Endometrial microvascular endothelial cells (primary cell): ENCODE measurements around the gene PLCL2. TPM values are rescaled to one million over a fixed set of nuclear protein-coding genes. Genes with fewer than 3 reads are reported as not detected.

ENCODE experiments used
- in situ Hi-C: cut with HindIII; loops from 2 replicates; pipeline ENCODE4 v1.10.0; 2017; ENCODE audit warnings: low sequenced_read_pairs, low pct_unique_long_range_greater_than_20kb; ENCODE audit errors: inconsistent ontology term
- total RNA-seq: library from RNA; depleted of rRNA; stranded (reverse); fragments of >200 nt; gene quantifications from one replicate; pipeline ENCODE4 v1.2.3, GENCODE V29; 2015; ENCODE audit errors: inconsistent ontology term

The PLCL2 gene
- total RNA-seq, 1 donor from 2014 or later = 7.3 TPM

- in situ Hi-C loops = no loop called here
Measured at GRCh38 chr3:16992198-16992597, 107.4 kb downstream of the PLCL2 start.

DNA sequence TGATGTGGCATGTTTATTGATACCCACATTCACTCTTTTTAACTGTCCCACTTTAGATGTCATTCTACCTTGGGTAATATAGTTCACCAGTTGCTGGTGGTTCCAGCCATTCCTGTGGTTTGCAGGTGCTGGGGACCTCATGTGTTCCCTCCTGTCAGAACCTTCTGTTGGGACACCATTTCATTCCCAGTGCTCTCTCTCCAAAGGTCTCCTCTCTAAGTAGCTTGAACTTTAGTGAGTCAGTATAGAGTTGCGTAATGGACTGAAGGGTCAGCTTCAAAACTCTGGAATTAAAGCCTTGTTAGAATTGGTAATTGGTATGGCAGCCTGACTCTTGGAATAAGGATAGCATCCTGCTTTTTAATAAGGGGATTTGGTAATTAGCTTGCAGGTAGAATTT, 108.5 kb downstream of the PLCL2 start:
- in situ Hi-C loops = no loop called here

DNA sequence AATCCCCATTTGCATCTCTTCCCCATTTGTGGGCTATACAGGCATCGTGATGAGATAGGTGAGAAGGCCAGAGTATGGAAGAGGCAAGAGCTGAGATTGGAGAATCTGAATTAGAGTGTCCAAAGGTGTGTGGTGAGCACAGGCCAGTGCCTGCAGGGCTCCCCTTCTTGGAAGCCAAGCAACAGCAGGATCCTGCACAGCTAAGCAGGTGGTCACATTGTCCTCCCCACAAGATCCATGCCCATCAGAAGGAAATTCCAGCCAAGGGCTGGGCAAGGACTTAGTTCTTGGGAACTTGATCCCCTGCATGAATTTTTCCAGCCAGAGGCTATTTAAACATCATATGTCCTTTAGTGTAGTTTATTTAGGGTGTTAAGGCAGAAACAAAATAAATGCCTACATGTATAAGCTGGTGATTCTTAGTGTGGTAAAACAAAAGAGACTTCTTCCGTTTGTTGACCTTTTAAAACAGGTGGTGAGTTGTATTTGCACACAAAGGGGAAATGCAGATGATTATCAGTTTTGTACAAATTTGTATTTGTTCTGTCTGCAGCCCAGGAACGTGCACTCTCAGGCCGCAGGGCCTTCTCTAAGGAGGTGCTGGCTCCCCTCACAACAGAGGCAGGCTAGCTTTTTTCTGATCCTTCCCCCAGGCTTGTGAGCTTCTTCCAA, 110.2 kb downstream of the PLCL2 start:
- in situ Hi-C loops = no loop called here

GRCh38 chr3:16995601-16996000, 110.8 kb downstream of the PLCL2 start:
- in situ Hi-C loops = no loop called here

DNA sequence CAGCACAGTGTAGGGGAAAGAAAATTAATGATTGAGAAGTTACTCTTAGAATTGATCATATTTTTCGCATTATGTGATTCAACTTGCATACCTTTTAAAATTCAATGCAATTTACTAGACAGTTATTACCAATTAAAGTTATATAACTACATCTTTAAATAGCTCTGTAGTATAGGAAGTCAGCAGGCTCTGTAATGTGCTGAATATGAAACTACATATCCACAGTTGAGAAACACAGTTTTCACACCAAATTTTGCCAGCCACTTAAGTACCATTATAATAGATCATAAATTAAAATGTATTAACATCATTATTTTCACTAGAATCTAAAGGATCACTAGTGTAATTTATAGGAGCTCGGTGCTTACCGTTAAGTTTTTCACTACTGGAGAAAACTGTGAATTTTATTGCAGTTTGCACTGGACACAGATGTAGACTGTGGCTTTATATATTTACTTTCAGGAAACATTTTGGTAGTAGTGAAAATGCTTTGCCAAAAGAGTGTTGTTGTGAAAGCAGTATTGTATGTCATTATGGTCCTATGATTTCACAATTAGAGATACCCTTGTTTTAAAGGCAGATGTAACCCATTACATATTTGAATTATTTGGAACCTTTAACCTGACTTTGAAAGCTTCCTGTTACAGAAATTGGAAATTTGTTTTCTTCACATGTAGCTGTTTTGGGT, 113.6 kb downstream of the PLCL2 start:
- in situ Hi-C loops = no loop called here

DNA sequence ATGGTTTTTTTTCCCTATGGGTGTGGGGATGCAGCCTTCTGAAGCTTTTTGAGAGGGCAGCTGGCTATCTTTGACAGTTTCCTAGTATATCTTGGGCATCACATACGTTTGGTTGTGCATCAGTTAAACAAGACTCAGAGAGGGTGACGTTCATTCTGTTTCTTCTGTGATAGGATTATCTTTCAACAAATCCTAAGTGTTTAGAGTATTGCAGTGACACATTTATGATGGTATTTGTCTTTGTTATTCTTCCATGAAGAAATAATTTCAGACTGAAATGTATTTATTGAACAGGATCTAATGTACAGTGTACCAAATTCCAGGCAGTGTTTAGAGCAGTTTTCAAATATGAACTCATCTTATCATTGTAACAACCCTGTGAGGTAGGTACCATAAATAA, 114.4 kb downstream of the PLCL2 start:
- in situ Hi-C loops = no loop called here

- in situ Hi-C loops = no loop called here
Measured at GRCh38 chr3:16999871-17000270, 115.1 kb downstream of the PLCL2 start.

DNA sequence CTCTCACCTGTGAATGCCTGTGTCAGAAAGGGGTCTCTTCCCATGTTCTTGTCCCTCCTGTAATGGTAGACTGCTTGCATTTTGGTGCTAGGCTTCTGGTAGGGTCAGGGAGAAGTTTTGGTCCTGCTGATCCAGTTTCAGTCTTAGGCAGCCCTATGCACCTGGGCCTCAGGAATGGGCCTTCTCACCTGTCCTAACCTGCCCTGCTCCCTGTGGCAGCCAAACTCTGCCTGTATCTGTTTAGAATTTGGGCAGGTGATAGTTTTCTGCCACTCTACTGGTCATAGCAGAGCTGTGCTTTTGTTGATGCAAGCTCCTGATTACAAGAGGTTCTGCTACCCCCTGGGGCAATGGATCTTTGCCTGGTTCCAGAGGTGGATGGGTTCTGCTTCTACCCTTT, 118.7 kb downstream of the PLCL2 start:
- in situ Hi-C loops = no loop called here

DNA sequence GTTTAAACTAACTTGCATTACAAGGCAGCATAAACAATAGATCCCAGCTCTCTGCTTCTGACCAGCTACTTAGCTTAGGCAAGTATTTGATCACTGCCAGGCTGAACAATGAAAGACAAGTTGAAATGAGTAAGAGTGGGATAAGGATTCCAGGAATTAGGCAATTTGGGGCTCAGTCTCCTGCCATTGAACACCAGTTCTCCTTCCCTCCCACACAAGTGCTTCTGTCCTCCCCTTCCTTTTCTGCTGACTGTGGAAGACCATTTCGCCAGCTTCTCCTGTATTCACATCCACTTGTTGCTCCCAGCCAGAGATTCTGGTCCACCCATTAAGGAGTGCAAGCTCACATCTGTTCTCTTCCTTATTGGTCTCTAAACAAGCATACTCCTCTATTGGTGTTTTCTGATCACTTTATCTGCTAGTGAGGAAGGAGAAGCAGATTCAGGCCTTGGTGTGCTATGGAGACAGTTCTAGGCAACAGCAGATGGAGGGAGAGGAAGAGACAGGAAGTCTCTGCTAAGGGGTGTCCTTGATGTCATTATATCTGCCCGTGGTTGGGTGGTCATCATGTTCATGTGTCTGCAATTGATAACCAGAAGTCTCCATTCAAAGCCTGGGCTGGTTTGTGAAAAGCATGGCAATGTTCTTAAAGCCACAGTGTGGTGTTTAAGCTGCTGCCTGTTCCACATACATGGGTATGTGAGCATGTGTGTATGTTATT, 121.5 kb downstream of the PLCL2 start:
- in situ Hi-C loops = no loop called here

DNA sequence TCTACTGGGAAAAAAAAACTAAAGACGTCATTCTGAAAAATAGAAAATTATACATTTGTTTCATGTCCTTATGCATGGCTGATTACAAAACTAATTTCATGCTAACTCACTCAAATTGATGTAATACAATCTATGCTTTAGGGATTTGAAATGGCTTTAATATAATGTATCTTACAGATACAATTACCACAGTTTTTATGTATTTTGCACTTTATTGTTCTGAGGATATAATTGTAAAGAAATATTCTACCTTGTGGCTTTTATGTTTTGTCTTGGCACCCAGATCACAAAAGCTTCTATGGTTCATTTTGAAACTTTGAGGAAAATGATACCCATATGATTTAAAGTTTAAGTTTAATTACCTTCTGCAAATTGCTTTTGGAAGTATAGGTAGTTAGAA, 122.5 kb downstream of the PLCL2 start:
- in situ Hi-C loops = no loop called here

GRCh38 chr3:17009826-17010225, 125.1 kb downstream of the PLCL2 start:
- in situ Hi-C loops = no loop called here

DNA sequence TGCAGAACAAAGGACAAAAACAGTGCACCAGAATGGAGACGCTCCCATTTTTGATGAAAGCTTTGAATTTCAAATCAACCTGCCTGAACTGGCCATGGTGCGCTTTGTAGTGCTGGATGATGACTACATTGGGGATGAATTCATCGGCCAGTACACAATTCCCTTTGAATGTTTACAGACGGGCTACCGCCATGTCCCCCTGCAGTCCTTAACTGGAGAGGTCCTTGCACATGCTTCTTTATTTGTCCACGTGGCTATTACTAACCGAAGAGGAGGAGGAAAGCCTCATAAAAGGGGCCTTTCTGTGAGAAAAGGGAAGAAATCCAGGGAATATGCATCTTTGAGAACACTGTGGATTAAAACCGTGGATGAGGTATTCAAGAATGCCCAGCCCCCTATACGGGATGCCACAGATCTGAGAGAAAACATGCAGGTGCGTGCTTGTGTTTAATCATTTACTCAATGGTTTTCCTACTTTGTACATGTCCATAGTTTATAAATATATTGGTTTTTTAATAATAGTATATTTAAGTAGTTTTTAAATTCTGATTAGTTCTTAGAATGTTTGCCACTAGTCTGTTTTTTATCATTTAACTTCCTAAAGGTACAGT, 127.1 kb downstream of the PLCL2 start:
- in situ Hi-C loops = no loop called here

GRCh38 chr3:17013050-17013449, 128.3 kb downstream of the PLCL2 start:
- in situ Hi-C loops = no loop called here

DNA sequence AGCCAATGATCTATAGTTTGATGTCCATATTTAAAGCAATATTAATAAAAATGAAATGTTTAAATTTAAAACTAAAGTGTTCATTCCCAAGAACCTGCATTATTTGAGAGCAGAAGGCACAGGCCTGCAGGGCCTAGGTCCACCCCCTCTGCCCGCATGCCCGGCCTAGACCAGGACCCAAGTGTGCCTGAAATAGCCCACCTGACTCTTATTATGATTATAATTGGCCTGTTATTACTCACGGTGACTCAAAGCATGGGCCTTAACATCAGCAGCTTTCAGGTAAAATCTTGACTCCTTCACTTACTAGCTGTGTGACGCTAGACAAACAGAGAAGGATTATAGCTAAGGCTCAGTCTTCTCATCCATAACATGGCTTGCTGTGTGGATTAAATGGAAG, 128.8 kb downstream of the PLCL2 start:
- in situ Hi-C loops = no loop called here

- in situ Hi-C loops = no loop called here
Measured at GRCh38 chr3:17014284-17014683, 129.5 kb downstream of the PLCL2 start.

DNA sequence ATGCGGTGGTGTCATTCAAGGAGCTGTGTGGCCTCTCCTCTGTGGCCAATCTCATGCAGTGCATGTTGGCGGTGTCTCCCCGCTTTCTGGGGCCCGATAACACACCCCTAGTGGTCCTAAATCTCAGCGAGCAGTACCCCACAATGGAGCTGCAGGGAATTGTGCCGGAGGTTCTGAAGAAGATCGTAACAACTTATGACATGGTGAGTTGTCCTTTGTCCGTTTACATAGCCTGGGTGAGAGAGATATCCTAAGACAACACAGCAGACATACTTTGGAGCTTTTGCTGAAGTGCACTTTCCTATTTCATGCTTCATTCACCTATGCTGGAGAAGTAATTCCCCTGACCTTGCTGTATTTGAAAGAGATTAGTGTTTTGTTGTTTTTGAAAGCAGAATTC, 130.0 kb downstream of the PLCL2 start:
- in situ Hi-C loops = no loop called here

- in situ Hi-C loops = no loop called here
Measured at GRCh38 chr3:17021614-17022013, 136.9 kb downstream of the PLCL2 start.

DNA sequence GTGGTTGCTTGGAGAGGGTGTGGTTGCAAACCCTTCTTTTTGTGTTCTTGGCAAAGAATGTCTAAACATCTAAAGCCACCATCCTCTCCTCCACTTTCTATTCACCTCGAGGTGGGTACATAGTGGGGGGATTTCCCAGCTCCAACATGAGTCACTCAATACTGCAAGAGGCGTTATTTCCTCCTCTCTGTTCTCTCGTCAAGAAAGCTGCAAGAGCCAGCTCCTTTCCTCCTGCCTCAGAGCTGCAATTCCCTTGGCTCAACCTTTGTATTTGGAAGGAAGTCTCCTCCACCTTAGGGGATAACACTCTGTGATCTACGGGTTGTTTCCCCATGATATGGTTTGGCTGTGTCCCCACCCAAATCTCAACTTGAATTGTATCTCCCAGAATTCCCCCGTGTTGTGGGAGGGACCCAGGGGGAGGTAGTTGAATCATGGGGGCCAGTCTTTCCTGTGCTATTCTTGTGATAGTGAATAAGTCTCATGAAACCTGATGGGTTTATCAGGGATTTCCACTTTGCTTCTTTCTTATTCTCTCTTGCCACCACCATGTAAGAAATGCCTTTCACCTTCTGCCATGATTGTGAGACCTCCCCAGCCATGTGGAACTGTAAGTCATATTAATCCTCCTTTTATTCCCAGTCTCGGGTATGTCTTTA, 138.4 kb downstream of the PLCL2 start:
- in situ Hi-C loops = no loop called here

DNA sequence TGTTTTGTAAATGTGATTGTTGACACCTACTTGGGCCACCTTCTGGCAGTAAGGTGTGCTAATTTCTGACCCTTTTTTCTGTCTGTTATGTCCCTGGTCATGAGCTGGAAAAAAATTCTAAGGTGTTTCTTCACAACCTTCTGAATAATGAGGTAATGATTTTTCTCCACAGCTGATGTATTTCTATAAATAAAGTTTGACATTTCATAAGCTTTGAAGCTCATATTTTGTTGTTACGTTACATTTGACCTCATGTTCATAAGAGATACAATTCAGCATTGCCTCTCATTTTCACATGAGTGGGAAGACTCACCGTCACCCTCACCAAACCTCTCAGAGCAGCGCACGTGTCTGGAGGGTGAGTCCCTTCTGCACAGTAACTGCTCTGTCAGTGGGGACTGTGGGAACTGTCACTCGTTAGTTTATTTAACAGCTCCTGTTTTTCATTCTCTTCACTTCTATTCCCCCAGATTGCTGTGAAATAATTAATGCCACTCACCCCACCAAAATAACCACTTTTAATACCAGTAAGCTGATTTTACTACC, 140.9 kb downstream of the PLCL2 start:
- in situ Hi-C loops = no loop called here
